ENCODE data around the gene DUSP28.

DNA sequence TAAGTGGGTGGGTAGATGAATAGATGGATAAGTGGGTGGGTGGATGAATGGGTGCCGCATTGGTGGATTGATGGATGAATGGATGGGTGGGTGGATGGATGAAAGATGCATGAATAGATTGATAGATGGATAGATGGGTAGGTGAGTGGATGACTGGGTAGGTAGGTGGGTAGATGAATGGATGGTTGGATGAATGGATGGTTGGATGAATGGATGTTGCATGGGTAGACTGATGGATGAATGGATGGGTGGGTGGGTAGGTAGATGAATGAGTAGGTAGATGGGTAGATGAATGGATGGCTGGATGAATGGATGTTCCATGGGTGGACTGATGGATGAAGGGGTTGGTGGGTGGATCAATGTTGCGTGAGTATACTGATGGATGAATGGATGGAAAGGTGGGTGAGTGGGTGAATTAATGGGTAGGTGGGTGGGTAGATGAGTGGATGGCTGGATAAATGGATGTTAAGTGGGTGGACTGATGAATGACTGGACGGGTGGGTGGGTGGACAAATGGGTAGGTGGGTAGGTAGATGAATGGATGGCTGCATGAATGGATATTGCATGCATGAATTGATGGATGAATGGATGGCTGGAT lies 32.9 kb upstream of the DUSP28 start:
- TF ChIP-seq, protein P1, sequence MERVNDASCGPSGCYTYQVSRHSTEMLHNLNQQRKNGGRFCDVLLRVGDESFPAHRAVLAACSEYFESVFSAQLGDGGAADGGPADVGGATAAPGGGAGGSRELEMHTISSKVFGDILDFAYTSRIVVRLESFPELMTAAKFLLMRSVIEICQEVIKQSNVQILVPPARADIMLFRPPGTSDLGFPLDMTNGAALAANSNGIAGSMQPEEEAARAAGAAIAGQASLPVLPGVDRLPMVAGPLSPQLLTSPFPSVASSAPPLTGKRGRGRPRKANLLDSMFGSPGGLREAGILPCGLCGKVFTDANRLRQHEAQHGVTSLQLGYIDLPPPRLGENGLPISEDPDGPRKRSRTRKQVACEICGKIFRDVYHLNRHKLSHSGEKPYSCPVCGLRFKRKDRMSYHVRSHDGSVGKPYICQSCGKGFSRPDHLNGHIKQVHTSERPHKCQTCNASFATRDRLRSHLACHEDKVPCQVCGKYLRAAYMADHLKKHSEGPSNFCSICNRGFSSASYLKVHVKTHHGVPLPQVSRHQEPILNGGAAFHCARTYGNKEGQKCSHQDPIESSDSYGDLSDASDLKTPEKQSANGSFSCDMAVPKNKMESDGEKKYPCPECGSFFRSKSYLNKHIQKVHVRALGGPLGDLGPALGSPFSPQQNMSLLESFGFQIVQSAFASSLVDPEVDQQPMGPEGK (CRISPR knock-in tag; IDR thresholded peaks at IDR 0.05; ENCODE audit: borderline replicate concordance) = no peak
- TF ChIP-seq SNAI2 (CRISPR knock-in tag; IDR thresholded peaks at IDR 0.05) (no peak), OSR1 (CRISPR knock-in tag; IDR thresholded peaks at IDR 0.05) (no peak), TOX (CRISPR knock-in tag; IDR thresholded peaks at IDR 0.05; ENCODE audit: borderline replicate concordance) (no peak), ISL1 (CRISPR knock-in tag; IDR thresholded peaks at IDR 0.05) (no peak), BACH2 (CRISPR knock-in tag; IDR thresholded peaks at IDR 0.05; ENCODE audit: borderline replicate concordance) (no peak), RARB (CRISPR knock-in tag; IDR thresholded peaks at IDR 0.05) (no peak), ZFP30 (CRISPR knock-in tag; IDR thresholded peaks at IDR 0.05) (no peak), ZNF70 (CRISPR knock-in tag; IDR thresholded peaks at IDR 0.05) (no peak)
